ENCODE data around the gene KCNT2. TPM values are rescaled to one million over a fixed set of nuclear protein-coding genes. Genes with fewer than 3 reads are reported as not detected.

Gene KCNT2
- total RNA-seq, 1 experiment from 2014 or later, result 0.41 TPM

DNA sequence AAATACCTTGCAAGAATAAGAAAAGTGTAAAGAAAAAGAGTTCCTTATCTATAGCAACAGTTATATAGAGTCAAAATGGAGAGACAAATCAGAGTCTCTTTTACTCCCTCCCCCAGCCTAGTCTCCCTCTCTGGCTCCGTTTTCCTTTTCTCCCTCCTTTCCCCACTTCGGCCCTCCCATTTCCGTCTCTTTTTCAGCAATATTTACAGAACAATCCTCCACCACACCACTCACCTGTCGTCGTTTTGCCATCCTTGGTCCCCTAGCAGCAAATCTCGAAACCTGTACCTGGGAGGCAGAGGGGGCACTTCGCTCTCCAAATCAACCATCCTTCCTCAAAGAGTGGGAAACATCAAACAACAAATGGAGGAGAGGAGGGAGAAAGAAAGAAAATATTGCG, 259 bp downstream of the KCNT2 start:
- DNase-seq (ENCODE audit: low read depth, low spot score), result no peak
- Histone ChIP-seq H3K4me3 (ENCODE audit: low read depth in 2 of 2, low read length in 2 of 2) (peak overlapping the region; percentile 51 to 61), H3K27ac (ENCODE audit: low read length) (no peak overlapping the region), H3K27me3 (ENCODE audit: control insufficient read depth, insufficient read depth, low read length) (no peaks in the 10 kb centered on the region), H3K36me3 (ENCODE audit: control insufficient read depth, insufficient read depth, low read length) (no peaks in the 10 kb centered on the region), H3K9me3 (ENCODE audit: control insufficient read depth, insufficient read depth, low read depth, low read length) (no peaks in the 10 kb centered on the region), H3K4me1 (ENCODE audit: control insufficient read depth, insufficient read depth, low read length) (peaks cover 5% of the 10 kb centered on the region; the same call in 1 of the 2 replicates)
- ChIA-PET POLR2A (no interaction called here), CTCF (no interaction called here)
- intact Hi-C loops (cut with micrococcal nuclease; ENCODE audit: unreplicated experiment), result no loop called here
- in situ Hi-C loops (cut with HindIII; ENCODE audit: low pct_unique_long_range_greater_than_20kb, low sequenced_read_pairs), result no loop called here
- TF ChIP-seq POLR2AphosphoS5 (IDR thresholded peaks at IDR 0.05; ENCODE audit: low read depth, low read length) (no peak), TCF7L2 (IDR thresholded peaks at IDR 0.05; ENCODE audit: low read depth, low read length) (no peak), SIN3A (IDR thresholded peaks at IDR 0.05; ENCODE audit: borderline replicate concordance, insufficient read depth, low read depth, low read length) (no peak)
- TF ChIP-seq, protein P1, sequence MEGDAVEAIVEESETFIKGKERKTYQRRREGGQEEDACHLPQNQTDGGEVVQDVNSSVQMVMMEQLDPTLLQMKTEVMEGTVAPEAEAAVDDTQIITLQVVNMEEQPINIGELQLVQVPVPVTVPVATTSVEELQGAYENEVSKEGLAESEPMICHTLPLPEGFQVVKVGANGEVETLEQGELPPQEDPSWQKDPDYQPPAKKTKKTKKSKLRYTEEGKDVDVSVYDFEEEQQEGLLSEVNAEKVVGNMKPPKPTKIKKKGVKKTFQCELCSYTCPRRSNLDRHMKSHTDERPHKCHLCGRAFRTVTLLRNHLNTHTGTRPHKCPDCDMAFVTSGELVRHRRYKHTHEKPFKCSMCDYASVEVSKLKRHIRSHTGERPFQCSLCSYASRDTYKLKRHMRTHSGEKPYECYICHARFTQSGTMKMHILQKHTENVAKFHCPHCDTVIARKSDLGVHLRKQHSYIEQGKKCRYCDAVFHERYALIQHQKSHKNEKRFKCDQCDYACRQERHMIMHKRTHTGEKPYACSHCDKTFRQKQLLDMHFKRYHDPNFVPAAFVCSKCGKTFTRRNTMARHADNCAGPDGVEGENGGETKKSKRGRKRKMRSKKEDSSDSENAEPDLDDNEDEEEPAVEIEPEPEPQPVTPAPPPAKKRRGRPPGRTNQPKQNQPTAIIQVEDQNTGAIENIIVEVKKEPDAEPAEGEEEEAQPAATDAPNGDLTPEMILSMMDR (IDR thresholded peaks at IDR 0.05), result no peak
- TF ChIP-seq, protein P2, sequence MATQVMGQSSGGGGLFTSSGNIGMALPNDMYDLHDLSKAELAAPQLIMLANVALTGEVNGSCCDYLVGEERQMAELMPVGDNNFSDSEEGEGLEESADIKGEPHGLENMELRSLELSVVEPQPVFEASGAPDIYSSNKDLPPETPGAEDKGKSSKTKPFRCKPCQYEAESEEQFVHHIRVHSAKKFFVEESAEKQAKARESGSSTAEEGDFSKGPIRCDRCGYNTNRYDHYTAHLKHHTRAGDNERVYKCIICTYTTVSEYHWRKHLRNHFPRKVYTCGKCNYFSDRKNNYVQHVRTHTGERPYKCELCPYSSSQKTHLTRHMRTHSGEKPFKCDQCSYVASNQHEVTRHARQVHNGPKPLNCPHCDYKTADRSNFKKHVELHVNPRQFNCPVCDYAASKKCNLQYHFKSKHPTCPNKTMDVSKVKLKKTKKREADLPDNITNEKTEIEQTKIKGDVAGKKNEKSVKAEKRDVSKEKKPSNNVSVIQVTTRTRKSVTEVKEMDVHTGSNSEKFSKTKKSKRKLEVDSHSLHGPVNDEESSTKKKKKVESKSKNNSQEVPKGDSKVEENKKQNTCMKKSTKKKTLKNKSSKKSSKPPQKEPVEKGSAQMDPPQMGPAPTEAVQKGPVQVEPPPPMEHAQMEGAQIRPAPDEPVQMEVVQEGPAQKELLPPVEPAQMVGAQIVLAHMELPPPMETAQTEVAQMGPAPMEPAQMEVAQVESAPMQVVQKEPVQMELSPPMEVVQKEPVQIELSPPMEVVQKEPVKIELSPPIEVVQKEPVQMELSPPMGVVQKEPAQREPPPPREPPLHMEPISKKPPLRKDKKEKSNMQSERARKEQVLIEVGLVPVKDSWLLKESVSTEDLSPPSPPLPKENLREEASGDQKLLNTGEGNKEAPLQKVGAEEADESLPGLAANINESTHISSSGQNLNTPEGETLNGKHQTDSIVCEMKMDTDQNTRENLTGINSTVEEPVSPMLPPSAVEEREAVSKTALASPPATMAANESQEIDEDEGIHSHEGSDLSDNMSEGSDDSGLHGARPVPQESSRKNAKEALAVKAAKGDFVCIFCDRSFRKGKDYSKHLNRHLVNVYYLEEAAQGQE (IDR thresholded peaks at IDR 0.05; ENCODE audit: insufficient read depth in 1 of 2, low read depth in 2 of 2, low read length in 1 of 2), result no peak
- ATAC-seq, result peak; percentile 33; the same call in 1 of the 2 replicates
- BruUV-seq (replicated peaks), result no TSS peak

DNA sequence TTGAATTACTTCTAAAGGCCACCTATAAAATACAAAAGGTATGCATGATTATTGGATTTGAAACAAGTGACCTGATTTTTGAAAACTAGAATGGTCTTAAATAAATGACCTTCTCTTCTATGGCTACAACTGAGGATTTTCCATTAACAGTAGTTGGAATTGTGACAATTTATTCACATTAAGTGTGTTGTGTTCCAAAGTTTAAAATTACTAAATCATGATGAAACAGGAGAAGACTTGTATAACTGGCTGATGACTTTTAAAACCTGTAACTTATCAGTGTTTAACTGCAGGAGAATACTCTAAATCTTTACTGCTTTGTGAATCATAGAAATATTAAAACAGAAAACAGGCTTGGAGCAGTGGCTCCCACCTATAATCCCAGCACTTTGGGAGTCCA, 4.6 kb downstream of the KCNT2 start:
- DNase-seq (ENCODE audit: low read depth, low spot score) (no peak), ATAC-seq (no peak)
- no peak for TF ChIP-seq POLR2AphosphoS5 (IDR thresholded peaks at IDR 0.05; ENCODE audit: low read depth, low read length)
- TF ChIP-seq, protein P1 (IDR thresholded peaks at IDR 0.05), result no peak
- TF ChIP-seq TCF7L2 (IDR thresholded peaks at IDR 0.05; ENCODE audit: low read depth, low read length), result no peak
- no peak for TF ChIP-seq SIN3A (IDR thresholded peaks at IDR 0.05; ENCODE audit: borderline replicate concordance, insufficient read depth, low read depth, low read length)
- TF ChIP-seq, protein P2 (IDR thresholded peaks at IDR 0.05; ENCODE audit: insufficient read depth in 1 of 2, low read depth in 2 of 2, low read length in 1 of 2), result no peak
- ChIA-PET CTCF (no interaction called here), POLR2A (no interaction called here)
- BruUV-seq (replicated peaks), result no TSS peak
- in situ Hi-C loops (cut with HindIII; ENCODE audit: low pct_unique_long_range_greater_than_20kb, low sequenced_read_pairs), result no loop called here
- Histone ChIP-seq H3K27ac (ENCODE audit: low read length) (no peak overlapping the region), H3K4me3 (ENCODE audit: low read depth in 2 of 2, low read length in 2 of 2) (no peak overlapping the region), H3K9me3 (ENCODE audit: control insufficient read depth, insufficient read depth, low read depth, low read length) (no peaks in the 10 kb centered on the region), H3K36me3 (ENCODE audit: control insufficient read depth, insufficient read depth, low read length) (no peaks in the 10 kb centered on the region; the same call in 1 of the 2 replicates), H3K4me1 (ENCODE audit: control insufficient read depth, insufficient read depth, low read length) (no peaks in the 10 kb centered on the region; the same call in 1 of the 2 replicates), H3K27me3 (ENCODE audit: control insufficient read depth, insufficient read depth, low read length) (no peaks in the 10 kb centered on the region)
- intact Hi-C loops (cut with micrococcal nuclease; ENCODE audit: unreplicated experiment), result no loop called here
